ENCODE results near the gene PHC2.

PHC2 gene

DNA sequence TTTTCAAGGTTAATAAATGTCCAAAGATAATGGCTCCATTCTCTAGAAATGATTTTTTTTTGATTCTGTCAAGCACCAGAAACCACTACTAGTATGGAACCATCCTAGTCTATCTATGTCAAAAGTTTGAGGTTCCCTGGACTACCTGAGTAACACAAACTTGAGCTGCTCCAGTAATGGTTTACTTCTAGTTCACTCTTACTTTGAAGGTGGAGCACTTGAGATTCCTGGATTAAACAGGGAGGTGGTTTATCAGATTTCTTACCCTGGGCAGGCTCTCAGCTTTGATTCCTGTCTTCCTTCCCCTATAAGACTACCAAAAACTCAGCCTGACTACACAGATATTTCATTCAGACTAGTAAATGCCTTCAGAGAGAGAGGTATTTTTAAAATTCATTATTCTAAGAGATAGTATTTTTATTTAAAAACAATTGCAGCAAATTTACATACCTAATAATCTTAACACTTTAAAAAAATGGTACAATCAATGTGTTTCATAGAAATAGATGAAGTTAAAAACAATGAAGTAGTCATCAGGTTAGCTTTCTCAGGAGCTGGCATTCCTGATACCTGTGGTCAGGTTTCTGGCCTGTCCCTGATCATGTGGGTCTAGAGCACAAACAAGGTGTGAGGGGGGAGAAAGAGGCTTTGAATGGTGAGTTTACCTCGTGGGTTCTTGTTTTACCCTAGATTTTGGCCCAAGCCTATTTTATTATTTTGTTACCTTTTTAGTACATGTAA is 23.4 kb downstream of the PHC2 start:
- Histone ChIP-seq H3K4me1 (ENCODE audit: control insufficient read depth in 1 of 2, insufficient read depth in 2 of 2, low read length in 2 of 2) (no peaks in the 10 kb centered on the region), H3K79me2 (ENCODE audit: control insufficient read depth, insufficient read depth, low read length, poor library complexity) (no peaks in the 10 kb centered on the region), H2AFZ (ENCODE audit: insufficient read depth, low read length, poor library complexity) (no peak overlapping the region), H3K4ac (ENCODE audit: low read depth, low read length) (no peak overlapping the region), H3K27ac (ENCODE audit: low read depth, low read length) (no peak overlapping the region), H3K4me2 (ENCODE audit: low read length) (no peak overlapping the region), H3K4me3 (ENCODE audit: low read depth, low read length) (no peak overlapping the region), H4K12ac (ENCODE audit: low read depth, low read length) (no peak overlapping the region), H3K18ac (ENCODE audit: low read length) (no peak overlapping the region), H4K8ac (ENCODE audit: low read depth, low read length) (no peak overlapping the region), H2BK5ac (ENCODE audit: low read depth, low read length, poor library complexity) (no peak overlapping the region), H3K79me1 (ENCODE audit: low read length) (no peaks in the 10 kb centered on the region), H3K36me3 (ENCODE audit: control insufficient read depth in 1 of 2, insufficient read depth in 2 of 2, low read length in 2 of 2) (no peaks in the 10 kb centered on the region), H2AK5ac (ENCODE audit: low read length) (no peak overlapping the region), H2BK120ac (ENCODE audit: insufficient read depth, low read length, poor library complexity) (no peak overlapping the region), H3K27me3 (ENCODE audit: insufficient read depth, low read length) (no peaks in the 10 kb centered on the region), H3K23ac (ENCODE audit: low read length) (no peak overlapping the region), H3K9me3 (ENCODE audit: insufficient read depth, low read depth, low read length) (no peaks in the 10 kb centered on the region), H3K9ac (ENCODE audit: low read length) (no peak overlapping the region), H2BK12ac (ENCODE audit: low read length) (no peak overlapping the region), H3K14ac (ENCODE audit: low read length) (no peak overlapping the region), H4K91ac (ENCODE audit: low read depth, low read length) (no peak overlapping the region)
- DNase-seq: peak in 1 of 2 donors; percentile 52
- WGBS (ENCODE audit: extremely low coverage, insufficient coverage, insufficient read length): no CpG with 5 or more reads among the region's 1 CpG

DNA sequence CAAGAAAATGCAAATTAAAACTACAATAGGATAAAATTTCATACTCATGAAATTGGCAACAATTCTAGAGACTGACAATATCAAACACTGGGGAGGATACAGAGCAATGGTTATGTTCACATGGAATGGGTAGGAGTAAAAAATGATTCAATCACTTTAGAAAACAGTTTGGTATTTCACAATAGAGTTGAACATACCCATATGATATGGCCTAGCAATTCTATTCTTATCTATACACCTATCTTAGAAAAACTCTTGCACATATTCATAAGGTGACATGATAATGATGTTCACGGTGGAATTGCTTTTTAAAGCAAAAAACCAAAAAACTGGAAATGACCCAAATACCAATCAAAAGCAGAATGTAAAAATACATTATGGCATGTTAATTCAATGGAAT is 28.7 kb downstream of the PHC2 start:
- no peak overlapping the region for H2BK5ac ChIP-seq (ENCODE audit: low read depth, low read length, poor library complexity)
- no peak overlapping the region for H3K27ac ChIP-seq (ENCODE audit: low read depth, low read length)
- no peak overlapping the region for H3K9ac ChIP-seq (ENCODE audit: low read length)
- no peak overlapping the region for H3K4me3 ChIP-seq (ENCODE audit: low read depth, low read length)
- H3K9me3 ChIP-seq (ENCODE audit: insufficient read depth, low read depth, low read length): no peaks in the 10 kb centered on the region
- H4K12ac ChIP-seq (ENCODE audit: low read depth, low read length): no peak overlapping the region
- no peak overlapping the region for H4K8ac ChIP-seq (ENCODE audit: low read depth, low read length)
- no peak overlapping the region for H3K23ac ChIP-seq (ENCODE audit: low read length)
- H3K27me3 ChIP-seq (ENCODE audit: insufficient read depth, low read length): no peaks in the 10 kb centered on the region
- no peak overlapping the region for H2AFZ ChIP-seq (ENCODE audit: insufficient read depth, low read length, poor library complexity)
- no peaks in the 10 kb centered on the region for H3K36me3 ChIP-seq (ENCODE audit: control insufficient read depth in 1 of 2, insufficient read depth in 2 of 2, low read length in 2 of 2)
- peak; percentile 42 to 89 for DNase-seq
- no peak overlapping the region for H3K14ac ChIP-seq (ENCODE audit: low read length)
- no peak overlapping the region for H3K4me2 ChIP-seq (ENCODE audit: low read length)
- H3K4me1 ChIP-seq (ENCODE audit: control insufficient read depth in 1 of 2, insufficient read depth in 2 of 2, low read length in 2 of 2): no peaks in the 10 kb centered on the region
- no peak overlapping the region for H2BK120ac ChIP-seq (ENCODE audit: insufficient read depth, low read length, poor library complexity)
- WGBS (ENCODE audit: extremely low coverage, insufficient coverage, insufficient read length): no CpG with 5 or more reads among the region's 1 CpG
- H3K79me1 ChIP-seq (ENCODE audit: low read length): no peaks in the 10 kb centered on the region
- H3K79me2 ChIP-seq (ENCODE audit: control insufficient read depth, insufficient read depth, low read length, poor library complexity): no peaks in the 10 kb centered on the region
- H3K18ac ChIP-seq (ENCODE audit: low read length): no peak overlapping the region
- no peak overlapping the region for H2BK12ac ChIP-seq (ENCODE audit: low read length)
- no peak overlapping the region for H4K91ac ChIP-seq (ENCODE audit: low read depth, low read length)
- no peak overlapping the region for H2AK5ac ChIP-seq (ENCODE audit: low read length)
- H3K4ac ChIP-seq (ENCODE audit: low read depth, low read length): no peak overlapping the region

DNA sequence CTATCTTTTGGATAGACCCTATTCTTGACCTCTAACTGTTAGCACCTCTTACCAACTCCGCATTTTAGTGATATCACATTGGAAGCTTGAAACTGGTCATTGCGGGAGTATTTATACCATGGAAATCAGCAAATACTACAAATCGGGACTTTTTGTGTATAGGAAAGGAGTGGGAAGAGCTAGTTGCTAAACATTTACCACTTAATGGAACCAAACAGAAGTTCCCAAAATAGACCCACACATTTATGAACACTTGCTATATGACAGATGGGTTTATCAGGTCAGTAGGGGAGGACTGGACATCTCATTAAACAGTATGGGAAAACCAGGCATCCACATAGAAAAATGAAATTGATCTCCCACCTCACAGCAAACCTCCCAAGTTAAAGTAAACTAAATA is 29.4 kb downstream of the PHC2 start:
- no peak overlapping the region for H3K9ac ChIP-seq (ENCODE audit: low read length)
- H4K91ac ChIP-seq (ENCODE audit: low read depth, low read length): no peak overlapping the region
- WGBS (ENCODE audit: extremely low coverage, insufficient coverage, insufficient read length): no CpG with 5 or more reads among the region's 3 CpGs
- H2AK5ac ChIP-seq (ENCODE audit: low read length): no peak overlapping the region
- no peak overlapping the region for H2BK12ac ChIP-seq (ENCODE audit: low read length)
- no peak overlapping the region for H2BK5ac ChIP-seq (ENCODE audit: low read depth, low read length, poor library complexity)
- no peaks in the 10 kb centered on the region for H3K9me3 ChIP-seq (ENCODE audit: insufficient read depth, low read depth, low read length)
- H3K23ac ChIP-seq (ENCODE audit: low read length): no peak overlapping the region
- no peaks in the 10 kb centered on the region for H3K27me3 ChIP-seq (ENCODE audit: insufficient read depth, low read length)
- no peak overlapping the region for H3K18ac ChIP-seq (ENCODE audit: low read length)
- no peak overlapping the region for H3K4me3 ChIP-seq (ENCODE audit: low read depth, low read length)
- no peak overlapping the region for H2BK120ac ChIP-seq (ENCODE audit: insufficient read depth, low read length, poor library complexity)
- no peaks in the 10 kb centered on the region for H3K4me1 ChIP-seq (ENCODE audit: control insufficient read depth in 1 of 2, insufficient read depth in 2 of 2, low read length in 2 of 2)
- H3K27ac ChIP-seq (ENCODE audit: low read depth, low read length): no peak overlapping the region
- H3K36me3 ChIP-seq (ENCODE audit: control insufficient read depth in 1 of 2, insufficient read depth in 2 of 2, low read length in 2 of 2): no peaks in the 10 kb centered on the region
- H4K8ac ChIP-seq (ENCODE audit: low read depth, low read length): no peak overlapping the region
- H3K79me1 ChIP-seq (ENCODE audit: low read length): no peaks in the 10 kb centered on the region
- no peak for DNase-seq
- no peak overlapping the region for H2AFZ ChIP-seq (ENCODE audit: insufficient read depth, low read length, poor library complexity)
- no peak overlapping the region for H3K4ac ChIP-seq (ENCODE audit: low read depth, low read length)
- no peak overlapping the region for H3K14ac ChIP-seq (ENCODE audit: low read length)
- H3K79me2 ChIP-seq (ENCODE audit: control insufficient read depth, insufficient read depth, low read length, poor library complexity): no peaks in the 10 kb centered on the region
- H3K4me2 ChIP-seq (ENCODE audit: low read length): no peak overlapping the region
- no peak overlapping the region for H4K12ac ChIP-seq (ENCODE audit: low read depth, low read length)

DNA sequence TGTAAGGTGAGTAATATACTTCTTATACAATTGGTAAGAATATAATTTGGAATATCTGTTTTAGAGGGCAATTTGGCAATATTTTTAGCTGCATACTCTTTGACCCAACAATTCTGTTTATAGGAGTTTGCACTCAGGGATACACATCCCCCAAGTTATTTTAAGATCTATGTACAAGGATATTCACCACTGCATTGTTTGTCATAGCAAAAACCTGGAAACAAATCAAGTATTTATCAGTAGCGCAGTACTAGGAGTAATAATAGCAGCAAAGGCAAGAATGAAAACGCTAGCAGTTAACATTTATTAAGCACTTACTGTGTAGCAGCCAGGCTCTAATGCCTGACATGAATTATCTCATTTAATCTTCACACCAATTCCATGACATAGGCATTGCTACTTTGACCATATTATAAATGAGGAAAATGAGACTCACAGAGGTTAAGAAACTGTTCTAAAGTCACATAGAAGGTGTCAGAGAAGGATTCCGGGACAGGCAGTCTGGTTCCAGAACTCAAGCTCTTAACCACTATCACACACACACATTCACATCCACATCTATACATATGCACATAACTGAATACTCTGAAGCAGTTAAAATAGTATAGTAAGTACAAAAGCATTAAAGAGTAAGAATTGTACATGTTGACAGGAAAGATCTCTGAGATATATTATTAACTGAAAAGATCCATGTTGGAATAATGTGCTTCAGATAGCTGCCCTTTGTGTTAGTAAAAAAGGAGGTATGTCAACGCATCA is 30.6 kb downstream of the PHC2 start:
- no peak for DNase-seq
- Histone ChIP-seq H3K14ac (ENCODE audit: low read length) (no peak overlapping the region), H2BK120ac (ENCODE audit: insufficient read depth, low read length, poor library complexity) (no peak overlapping the region), H4K91ac (ENCODE audit: low read depth, low read length) (no peak overlapping the region), H3K4ac (ENCODE audit: low read depth, low read length) (no peak overlapping the region), H4K8ac (ENCODE audit: low read depth, low read length) (no peak overlapping the region), H4K12ac (ENCODE audit: low read depth, low read length) (no peak overlapping the region), H3K9me3 (ENCODE audit: insufficient read depth, low read depth, low read length) (no peaks in the 10 kb centered on the region), H3K79me2 (ENCODE audit: control insufficient read depth, insufficient read depth, low read length, poor library complexity) (no peaks in the 10 kb centered on the region), H3K4me2 (ENCODE audit: low read length) (no peak overlapping the region), H2AK5ac (ENCODE audit: low read length) (no peak overlapping the region), H3K36me3 (ENCODE audit: control insufficient read depth in 1 of 2, insufficient read depth in 2 of 2, low read length in 2 of 2) (no peaks in the 10 kb centered on the region), H3K4me1 (ENCODE audit: control insufficient read depth in 1 of 2, insufficient read depth in 2 of 2, low read length in 2 of 2) (no peaks in the 10 kb centered on the region), H3K18ac (ENCODE audit: low read length) (no peak overlapping the region), H3K27me3 (ENCODE audit: insufficient read depth, low read length) (no peaks in the 10 kb centered on the region), H2BK5ac (ENCODE audit: low read depth, low read length, poor library complexity) (no peak overlapping the region), H2BK12ac (ENCODE audit: low read length) (no peak overlapping the region), H3K23ac (ENCODE audit: low read length) (no peak overlapping the region), H3K27ac (ENCODE audit: low read depth, low read length) (no peak overlapping the region), H3K4me3 (ENCODE audit: low read depth, low read length) (no peak overlapping the region), H3K79me1 (ENCODE audit: low read length) (no peaks in the 10 kb centered on the region), H3K9ac (ENCODE audit: low read length) (no peak overlapping the region), H2AFZ (ENCODE audit: insufficient read depth, low read length, poor library complexity) (no peak overlapping the region)
- WGBS (ENCODE audit: extremely low coverage, insufficient coverage, insufficient read length): no CpG with 5 or more reads among the region's 4 CpGs

Measured in trophoblast cell (in vitro differentiated cells and primary cell).